Suprapubic skin (tissue), 3 donors: ENCODE data around the gene EGR4.

ENCODE experiments used
- POLR2A ChIP-seq, 2 donors: fragments of 450-650 bp; IDR thresholded peaks; one replicate each; pipeline ENCODE4 v1.6.1; 2017; ENCODE audit warnings: antibody characterized with exemption in 2 of 2, mild to moderate bottlenecking in 2 of 2, moderate library complexity in 2 of 2
- TF ChIP-seq, protein P1 (sequence below), 2 donors: fragments of 200-600 bp in 1 of 2; fragments of 450-650 bp in 1 of 2; sonication (generic) in 1 of 2; IDR thresholded peaks; one replicate each; pipeline ENCODE4 v1.5.1; 2016 to 2019; ENCODE audit warnings: antibody characterized with exemption in 2 of 2, mild to moderate bottlenecking in 1 of 2, moderate library complexity in 1 of 2

DNA sequence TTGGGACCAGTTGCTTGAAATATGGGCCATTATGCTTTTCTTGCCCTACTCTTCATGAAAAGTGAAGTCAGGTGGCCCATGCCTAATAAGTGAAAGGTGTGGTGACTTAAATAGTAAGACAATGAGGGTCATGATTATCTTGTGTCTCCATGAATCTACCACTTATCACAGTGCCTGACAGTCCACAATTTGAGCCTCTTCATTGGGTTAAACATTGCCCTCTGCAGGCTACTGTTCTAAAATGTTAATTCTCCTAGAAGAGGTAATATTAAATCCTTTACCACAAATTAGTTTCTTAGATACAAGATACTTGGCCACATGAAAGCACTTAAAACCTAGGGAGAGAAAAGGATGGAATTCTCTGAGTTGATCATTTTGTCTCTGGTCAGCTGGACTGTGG, 4.0 kb downstream of the EGR4 start:
- TF ChIP-seq, protein P1, sequence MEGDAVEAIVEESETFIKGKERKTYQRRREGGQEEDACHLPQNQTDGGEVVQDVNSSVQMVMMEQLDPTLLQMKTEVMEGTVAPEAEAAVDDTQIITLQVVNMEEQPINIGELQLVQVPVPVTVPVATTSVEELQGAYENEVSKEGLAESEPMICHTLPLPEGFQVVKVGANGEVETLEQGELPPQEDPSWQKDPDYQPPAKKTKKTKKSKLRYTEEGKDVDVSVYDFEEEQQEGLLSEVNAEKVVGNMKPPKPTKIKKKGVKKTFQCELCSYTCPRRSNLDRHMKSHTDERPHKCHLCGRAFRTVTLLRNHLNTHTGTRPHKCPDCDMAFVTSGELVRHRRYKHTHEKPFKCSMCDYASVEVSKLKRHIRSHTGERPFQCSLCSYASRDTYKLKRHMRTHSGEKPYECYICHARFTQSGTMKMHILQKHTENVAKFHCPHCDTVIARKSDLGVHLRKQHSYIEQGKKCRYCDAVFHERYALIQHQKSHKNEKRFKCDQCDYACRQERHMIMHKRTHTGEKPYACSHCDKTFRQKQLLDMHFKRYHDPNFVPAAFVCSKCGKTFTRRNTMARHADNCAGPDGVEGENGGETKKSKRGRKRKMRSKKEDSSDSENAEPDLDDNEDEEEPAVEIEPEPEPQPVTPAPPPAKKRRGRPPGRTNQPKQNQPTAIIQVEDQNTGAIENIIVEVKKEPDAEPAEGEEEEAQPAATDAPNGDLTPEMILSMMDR (IDR thresholded peaks at IDR 0.05): no peak
- no peak for TF ChIP-seq POLR2A (IDR thresholded peaks at IDR 0.05)
